Measurements from ENCODE around the gene POLE3. TPM values are rescaled to one million over a fixed set of nuclear protein-coding genes. Genes with fewer than 3 reads are reported as not detected.

The POLE3 gene
- total RNA-seq, 2 experiments from 2014 or later = 52.5 to 55.8 TPM

- Mint-ChIP-seq H3K27ac (no peak overlapping the region), H3K9me3 (no peaks in the 10 kb centered on the region), H3K4me1 (peaks cover 23% of the 10 kb centered on the region), H3K4me3 (peak overlapping the region; percentile 92), H3K36me3 (ENCODE audit: low read depth) (peaks cover 4% of the 10 kb centered on the region), H3K27me3 (no peaks in the 10 kb centered on the region)
- ChIA-PET POLR2A (interaction anchor here (0.9 to 4.4 kb wide), 5 partner anchors 10 to 180 kb away, joined by 4 to 53 read pairs (median 6); partner anchors contain the start of genes C9orf43, CDC26, HDHD3 and POLE3), CTCF (interaction anchor here (0.7 to 5.7 kb wide), 11 partner anchors 8 to 258 kb away, joined by 3 to 64 read pairs (median 11); partner anchors contain the start of genes BSPRY, C9orf43, CDC26 and POLE3)
- no peak for DNase-seq
Observed at GRCh38 chr9:113399646-113400200, 10.8 kb downstream of the POLE3 start.

DNA sequence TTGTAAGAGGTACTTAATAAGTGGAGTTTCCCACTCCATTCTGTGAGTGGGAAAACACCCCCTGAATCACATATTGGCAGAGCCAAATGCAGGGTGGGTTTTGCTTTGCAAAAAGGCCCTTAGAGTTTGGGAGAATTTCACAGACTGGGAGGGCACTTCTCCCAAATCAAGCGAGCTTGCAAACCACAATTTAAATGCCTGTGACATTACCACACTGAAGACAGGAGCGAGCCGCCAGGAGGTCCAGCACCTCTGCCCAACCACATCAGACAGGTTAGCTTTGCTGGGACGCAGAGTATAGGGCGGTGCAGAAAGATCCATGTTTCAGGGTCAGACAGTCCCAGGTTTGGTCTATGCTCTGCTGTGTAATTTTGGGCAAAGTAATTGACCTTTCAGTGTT, 11.7 kb downstream of the POLE3 start:
- H3K9me3 Mint-ChIP-seq = no peaks in the 10 kb centered on the region
- DNase-seq = no peak
- ChIA-PET CTCF (interaction anchor here (0.6 to 5.7 kb wide), 6 partner anchors 9 to 257 kb away, joined by 3 to 64 read pairs (median 8); partner anchors contain the start of genes BSPRY, C9orf43, CDC26 and POLE3), POLR2A (interaction anchor here (1.4 to 4.4 kb wide), 2 partner anchors 11 to 58 kb away, joined by 6 to 53 read pairs; partner anchors contain the start of genes C9orf43, POLE3 and WDR31)
- H3K27me3 Mint-ChIP-seq = no peaks in the 10 kb centered on the region
- H3K4me3 Mint-ChIP-seq = no peak overlapping the region
- peaks cover 23% of the 10 kb centered on the region for H3K4me1 Mint-ChIP-seq
- H3K27ac Mint-ChIP-seq = no peak overlapping the region
- H3K36me3 Mint-ChIP-seq (ENCODE audit: low read depth) = peaks cover 4% of the 10 kb centered on the region

DNA sequence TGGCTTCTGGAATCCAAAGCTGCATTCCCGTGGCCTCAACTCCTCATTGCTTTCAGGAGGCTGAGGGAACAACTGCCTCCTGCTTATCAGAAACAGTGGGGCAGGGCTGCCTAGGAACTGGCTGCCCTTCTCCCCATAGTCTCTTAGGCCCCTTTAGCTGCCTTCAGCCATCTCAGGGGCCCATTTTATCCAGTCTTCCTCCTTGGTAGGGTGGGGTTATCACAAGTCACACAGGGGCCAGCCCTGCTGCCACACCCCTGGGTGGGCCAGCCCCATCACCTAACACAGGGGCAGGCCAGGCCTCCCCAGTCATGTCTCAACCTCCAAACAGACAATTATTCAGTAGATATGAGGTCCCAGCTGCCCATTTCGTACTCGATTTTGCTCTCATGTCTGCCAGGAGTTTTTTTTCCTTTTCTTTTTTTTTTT, 13.3 kb downstream of the POLE3 start:
- Mint-ChIP-seq H3K36me3 (ENCODE audit: low read depth) (peaks cover 7% of the 10 kb centered on the region), H3K4me1 (peaks cover 23% of the 10 kb centered on the region), H3K27me3 (no peaks in the 10 kb centered on the region), H3K9me3 (no peaks in the 10 kb centered on the region), H3K27ac (no peak overlapping the region), H3K4me3 (no peak overlapping the region)
- CTCF ChIA-PET = interaction anchor here (1.3 kb wide), 1 partner anchor 123 kb away, joined by 4 read pairs; no protein-coding TSS in a partner anchor
- POLR2A ChIA-PET = interaction anchor here (1.0 kb wide), 1 partner anchor 186 kb away, joined by 4 read pairs; no protein-coding TSS in a partner anchor
- no peak for DNase-seq

GRCh38 chr9:113395000-113395861, 15.2 kb downstream of the POLE3 start:
- no peaks in the 10 kb centered on the region for H3K9me3 Mint-ChIP-seq
- H3K27me3 Mint-ChIP-seq = no peaks in the 10 kb centered on the region
- H3K36me3 Mint-ChIP-seq (ENCODE audit: low read depth) = peaks cover 12% of the 10 kb centered on the region
- no peak for DNase-seq
- CTCF ChIA-PET = interaction anchor here (0.9 to 1.0 kb wide), 2 partner anchors 9 to 145 kb away, joined by 3 read pairs; no protein-coding TSS in a partner anchor
- no peak overlapping the region for H3K27ac Mint-ChIP-seq
- POLR2A ChIA-PET = no interaction called here
- H3K4me3 Mint-ChIP-seq = no peak overlapping the region
- H3K4me1 Mint-ChIP-seq = peaks cover 13% of the 10 kb centered on the region

DNA sequence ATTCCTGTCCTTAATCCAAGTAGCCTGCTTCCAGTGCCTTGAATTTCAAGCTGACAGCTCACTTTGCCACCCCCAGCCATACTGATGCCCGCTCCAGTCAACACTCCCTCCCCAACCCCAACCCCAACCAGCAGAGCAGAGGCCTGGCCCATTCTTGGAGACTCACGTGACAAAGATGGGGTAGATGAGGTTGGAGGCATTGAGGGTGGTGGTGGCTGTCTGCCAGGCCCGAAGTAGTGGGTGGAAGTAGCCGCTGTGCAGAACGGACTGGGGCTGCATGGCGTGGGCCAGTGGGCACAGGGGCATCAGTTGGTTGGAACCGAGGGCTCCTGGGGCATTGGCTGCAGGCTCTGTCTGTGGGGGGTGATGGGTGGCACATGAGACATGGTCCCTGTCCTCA, 17.2 kb downstream of the POLE3 start:
- Mint-ChIP-seq H3K27me3 (no peaks in the 10 kb centered on the region), H3K9me3 (no peaks in the 10 kb centered on the region), H3K36me3 (ENCODE audit: low read depth) (peaks cover 8% of the 10 kb centered on the region), H3K4me1 (peaks cover 1% of the 10 kb centered on the region), H3K4me3 (no peak overlapping the region), H3K27ac (no peak overlapping the region)
- DNase-seq = no peak
- CTCF ChIA-PET = interaction anchor here (0.7 kb wide), 1 partner anchor 221 kb away, joined by 5 read pairs; no protein-coding TSS in a partner anchor
- POLR2A ChIA-PET = no interaction called here

DNA sequence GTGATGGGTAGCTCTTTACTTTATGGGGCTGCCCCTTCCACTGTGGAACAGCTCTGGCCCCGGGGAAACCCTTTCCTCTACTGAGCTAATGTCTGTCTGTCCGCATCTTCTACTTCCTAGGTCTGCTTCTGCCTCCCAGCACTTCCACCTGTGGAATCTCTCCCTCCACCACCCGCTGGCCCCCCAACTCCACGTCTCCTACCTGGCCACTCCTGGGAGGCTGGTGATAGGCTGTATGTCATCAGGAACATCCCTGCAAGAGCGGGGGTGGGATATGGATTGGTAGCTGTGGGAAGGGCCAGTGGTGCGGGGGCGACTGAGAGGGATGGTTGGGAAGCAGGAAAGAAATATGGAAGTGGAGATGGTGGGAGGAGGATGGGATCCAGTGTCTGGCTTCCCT, 18.6 kb downstream of the POLE3 start:
- no peaks in the 10 kb centered on the region for H3K4me1 Mint-ChIP-seq
- H3K27ac Mint-ChIP-seq = no peak overlapping the region
- H3K36me3 Mint-ChIP-seq (ENCODE audit: low read depth) = peaks cover 18% of the 10 kb centered on the region
- ChIA-PET CTCF (interaction anchor here (0.6 to 2.1 kb wide), 2 partner anchors 9 to 456 kb away, joined by 3 to 11 read pairs; partner anchors contain the start of gene ALAD), POLR2A (no interaction called here)
- DNase-seq = no peak
- H3K27me3 Mint-ChIP-seq = no peaks in the 10 kb centered on the region
- H3K4me3 Mint-ChIP-seq = no peak overlapping the region
- no peaks in the 10 kb centered on the region for H3K9me3 Mint-ChIP-seq

DNA sequence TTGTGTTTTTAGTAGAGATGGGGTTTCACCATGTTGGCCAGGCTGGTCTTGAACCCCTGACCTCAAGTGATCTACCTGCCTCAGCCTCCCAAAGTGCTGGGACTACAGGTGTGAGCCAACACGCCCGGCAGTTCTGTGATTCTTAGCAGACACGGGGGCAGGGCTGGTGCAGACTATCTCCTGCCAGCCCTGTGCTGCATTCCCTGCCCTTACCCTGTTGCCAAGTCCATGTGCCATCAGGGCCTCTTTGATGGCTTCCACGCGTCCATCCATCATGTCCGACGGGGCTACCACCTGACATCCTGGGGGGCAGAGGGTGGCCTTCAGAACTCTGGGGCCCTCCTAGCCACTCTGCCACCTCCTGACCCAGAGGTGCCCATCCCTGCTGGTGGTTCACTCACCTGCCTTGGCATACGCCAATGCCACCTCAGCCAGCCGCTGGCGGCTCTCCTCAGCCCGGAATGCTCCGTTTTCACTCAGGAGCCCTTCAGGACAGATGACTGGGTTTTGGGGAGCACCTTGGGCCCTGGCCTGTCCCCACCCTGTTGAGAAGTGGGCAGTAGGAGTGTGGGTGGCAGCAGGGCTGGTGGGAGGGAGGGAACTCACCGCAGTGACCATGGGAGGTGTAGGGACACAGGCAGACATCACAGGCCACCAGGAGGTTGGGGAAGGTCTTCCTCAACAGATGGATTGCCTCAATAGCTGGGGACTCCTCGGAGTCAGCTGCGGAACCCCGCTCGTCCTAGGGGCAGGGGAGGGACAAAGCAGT, 20.1 kb downstream of the POLE3 start:
- ChIA-PET CTCF (interaction anchor here (1.3 kb wide), 1 partner anchor 11 kb away, joined by 4 read pairs; the partner anchor contains the start of gene ALAD), POLR2A (interaction anchor here (1.8 kb wide), 1 partner anchor 11 kb away, joined by 5 read pairs; the partner anchor contains the start of gene ALAD)
- no peak for DNase-seq
- Mint-ChIP-seq H3K27ac (no peak overlapping the region), H3K9me3 (no peaks in the 10 kb centered on the region), H3K4me3 (no peak overlapping the region), H3K36me3 (ENCODE audit: low read depth) (peaks cover 24% of the 10 kb centered on the region), H3K27me3 (no peaks in the 10 kb centered on the region), H3K4me1 (no peaks in the 10 kb centered on the region)

DNA sequence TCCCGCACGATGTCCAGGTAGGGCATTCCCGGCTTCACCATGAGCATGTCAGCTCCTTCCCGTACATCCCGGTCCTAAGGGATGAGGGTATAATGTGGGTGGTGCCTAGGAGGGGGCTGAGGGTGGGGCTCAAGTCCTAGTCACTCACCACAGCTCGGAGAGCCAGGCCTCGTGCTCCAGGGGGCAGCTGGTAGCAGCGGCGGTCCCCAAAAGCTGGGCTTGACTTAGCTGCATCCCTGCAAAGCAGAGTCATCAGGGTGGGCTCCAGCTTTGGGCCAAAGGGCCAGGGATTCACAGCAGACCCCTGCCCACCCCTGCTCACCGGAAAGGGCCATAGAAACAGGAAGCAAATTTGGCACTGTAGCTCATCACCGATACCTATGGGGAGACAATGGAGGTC, 21.0 kb downstream of the POLE3 start:
- H3K27me3 Mint-ChIP-seq = no peaks in the 10 kb centered on the region
- no peak overlapping the region for H3K27ac Mint-ChIP-seq
- H3K4me3 Mint-ChIP-seq = no peak overlapping the region
- CTCF ChIA-PET = interaction anchor here (1.1 to 1.3 kb wide), 2 partner anchors 12 to 13 kb away, joined by 3 to 4 read pairs; partner anchors contain the start of genes ALAD and HDHD3
- H3K36me3 Mint-ChIP-seq (ENCODE audit: low read depth) = peaks cover 24% of the 10 kb centered on the region
- H3K9me3 Mint-ChIP-seq = no peaks in the 10 kb centered on the region
- DNase-seq = no peak
- H3K4me1 Mint-ChIP-seq = no peaks in the 10 kb centered on the region
- POLR2A ChIA-PET = interaction anchor here (1.8 kb wide), 1 partner anchor 12 kb away, joined by 5 read pairs; the partner anchor contains the start of gene ALAD

- ChIA-PET POLR2A (interaction anchor here (1.8 kb wide), 1 partner anchor 13 kb away, joined by 5 read pairs; the partner anchor contains the start of gene ALAD), CTCF (interaction anchor here (1.1 kb wide), 1 partner anchor 12 kb away, joined by 3 read pairs; the partner anchor contains the start of gene HDHD3)
- H3K4me3 Mint-ChIP-seq = no peak overlapping the region
- no peak for DNase-seq
- H3K36me3 Mint-ChIP-seq (ENCODE audit: low read depth) = peaks cover 24% of the 10 kb centered on the region
- no peaks in the 10 kb centered on the region for H3K4me1 Mint-ChIP-seq
- H3K9me3 Mint-ChIP-seq = no peaks in the 10 kb centered on the region
- no peaks in the 10 kb centered on the region for H3K27me3 Mint-ChIP-seq
- H3K27ac Mint-ChIP-seq = no peak overlapping the region
Observed at GRCh38 chr9:113388833-113389232, 21.6 kb downstream of the POLE3 start.

DNA sequence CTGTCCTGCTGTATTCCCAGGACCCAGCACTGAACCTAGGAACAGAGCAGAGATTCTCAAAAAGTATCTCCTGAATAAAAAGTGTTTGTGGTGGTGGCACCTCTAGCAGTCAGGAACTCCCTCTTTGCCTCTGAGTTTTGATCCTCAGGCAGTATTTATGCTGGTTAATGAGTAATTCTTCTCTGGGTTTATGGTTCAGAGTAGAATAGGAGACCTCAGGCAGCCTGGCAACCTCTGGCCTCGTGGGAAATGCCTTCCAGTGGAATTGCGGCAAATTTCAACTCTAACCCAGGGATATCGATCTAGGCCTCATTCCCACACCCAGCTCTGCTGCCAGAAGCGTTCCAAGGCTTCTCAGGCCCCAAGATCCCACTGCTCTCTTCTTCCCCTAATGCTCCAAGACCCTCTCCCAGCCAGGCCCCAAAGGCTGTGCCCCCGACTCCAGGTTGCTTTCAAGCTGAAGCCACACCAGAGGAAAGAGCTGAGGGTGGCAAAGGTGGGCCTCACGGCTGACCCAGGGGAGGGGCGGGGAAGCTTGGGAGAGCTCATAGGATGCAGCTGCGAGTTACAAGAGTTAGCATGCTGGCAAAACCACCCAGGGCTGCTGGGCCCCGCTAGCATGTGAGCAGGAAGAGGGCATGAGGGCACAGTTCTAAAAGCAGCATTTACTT, 22.8 kb downstream of the POLE3 start:
- POLR2A ChIA-PET = interaction anchor here (1.1 kb wide), 1 partner anchor 38 kb away, joined by 3 read pairs; the partner anchor contains the start of gene BSPRY
- H3K27ac Mint-ChIP-seq = no peak overlapping the region

GRCh38 chr9:113386571-113387393, 23.7 kb downstream of the POLE3 start:
- POLR2A ChIA-PET = interaction anchor here (1.1 kb wide), 1 partner anchor 37 kb away, joined by 3 read pairs; the partner anchor contains the start of gene BSPRY
- no peak for DNase-seq
- no peak overlapping the region for H3K4me3 Mint-ChIP-seq
- CTCF ChIA-PET = interaction anchor here (0.6 to 1.9 kb wide), 3 partner anchors 14 to 93 kb away, joined by 3 to 7 read pairs (median 3); partner anchors contain the start of genes ALAD, C9orf43 and POLE3
- H3K36me3 Mint-ChIP-seq (ENCODE audit: low read depth) = peaks cover 18% of the 10 kb centered on the region
- H3K27me3 Mint-ChIP-seq = no peaks in the 10 kb centered on the region
- H3K9me3 Mint-ChIP-seq = no peaks in the 10 kb centered on the region
- no peaks in the 10 kb centered on the region for H3K4me1 Mint-ChIP-seq
- H3K27ac Mint-ChIP-seq = no peak overlapping the region

More for the DNA sequence above, 22.8 kb downstream of the POLE3 start:
- DNase-seq = no peak
- CTCF ChIA-PET = interaction anchor here (1.9 kb wide), 1 partner anchor 13 kb away, joined by 7 read pairs; the partner anchor contains the start of gene ALAD
- Mint-ChIP-seq H3K36me3 (ENCODE audit: low read depth) (peaks cover 24% of the 10 kb centered on the region), H3K27me3 (no peaks in the 10 kb centered on the region), H3K4me3 (no peak overlapping the region), H3K4me1 (no peaks in the 10 kb centered on the region), H3K9me3 (no peaks in the 10 kb centered on the region)

Measured in activated CD4-positive, alpha-beta memory T cell treated with anti-CD3 and anti-CD28 coated beads, Interleukin-2, amount 10 ng/mL, durations not matched to agents 7 days and 5 days (primary cell).